Measurements from ENCODE around the gene FIGNL1. TPM values are rescaled to one million over a fixed set of nuclear protein-coding genes. Genes with fewer than 3 reads are reported as not detected.

FIGNL1 gene
- total RNA-seq (ENCODE audit: unreplicated experiment), result 11.1 TPM
- long read RNA-seq, partial matches to known transcripts, result 0 of 1 reads
- long read RNA-seq, other reads (novel, unspliced or antisense), result 1 of 1 reads

GRCh38 chr7:50449881-50450589, at the start of gene FIGNL1:
Gene FIGNL1 (minus strand): TSS chr7:50450350. CDS start chr7:50447287, 3,063 bp downstream.
- Mint-ChIP-seq H3K4me3 (ENCODE audit: unreplicated experiment) (peak within 1 kb of the TSS; percentile 89), H3K9me3 (ENCODE audit: unreplicated experiment) (no peaks in the 10 kb centered on the region), H3K27ac (ENCODE audit: unreplicated experiment) (no peak within 1 kb of the TSS), H3K36me3 (ENCODE audit: unreplicated experiment) (no peaks in the 10 kb centered on the region), H3K4me1 (ENCODE audit: low read depth, unreplicated experiment) (peaks cover 4% of the 10 kb centered on the region), H3K27me3 (ENCODE audit: unreplicated experiment) (no peaks in the 10 kb centered on the region)
- TF ChIP-seq CTCF (IDR thresholded peaks at IDR 0.05; ENCODE audit: partially characterized antibody, unreplicated experiment), result no peak
- DNase-seq, result peak; percentile 76

GRCh38 chr7:50499092-50499491, 48.9 kb upstream of the FIGNL1 start:
- H3K4me1 Mint-ChIP-seq (ENCODE audit: low read depth, unreplicated experiment), result peaks cover 4% of the 10 kb centered on the region
- H3K4me3 Mint-ChIP-seq (ENCODE audit: unreplicated experiment), result no peak overlapping the region
- peaks cover 3% of the 10 kb centered on the region for H3K9me3 Mint-ChIP-seq (ENCODE audit: unreplicated experiment)
- H3K27ac Mint-ChIP-seq (ENCODE audit: unreplicated experiment), result no peak overlapping the region
- H3K27me3 Mint-ChIP-seq (ENCODE audit: unreplicated experiment), result peaks cover 3% of the 10 kb centered on the region
- H3K36me3 Mint-ChIP-seq (ENCODE audit: unreplicated experiment), result peaks cover 9% of the 10 kb centered on the region
- DNase-seq, result no peak
- no peak for TF ChIP-seq CTCF (IDR thresholded peaks at IDR 0.05; ENCODE audit: partially characterized antibody, unreplicated experiment)

- no peak for TF ChIP-seq CTCF (IDR thresholded peaks at IDR 0.05; ENCODE audit: partially characterized antibody, unreplicated experiment)
- Mint-ChIP-seq H3K27ac (ENCODE audit: unreplicated experiment) (no peak overlapping the region), H3K27me3 (ENCODE audit: unreplicated experiment) (peaks cover 3% of the 10 kb centered on the region), H3K4me1 (ENCODE audit: low read depth, unreplicated experiment) (peaks cover 4% of the 10 kb centered on the region), H3K4me3 (ENCODE audit: unreplicated experiment) (no peak overlapping the region), H3K36me3 (ENCODE audit: unreplicated experiment) (peaks cover 13% of the 10 kb centered on the region), H3K9me3 (ENCODE audit: unreplicated experiment) (peaks cover 3% of the 10 kb centered on the region)
- no peak for DNase-seq
Observed at GRCh38 chr7:50497968-50498367, 47.8 kb upstream of the FIGNL1 start.

- H3K27ac Mint-ChIP-seq (ENCODE audit: unreplicated experiment), result no peak overlapping the region
- no peak overlapping the region for H3K4me3 Mint-ChIP-seq (ENCODE audit: unreplicated experiment)
Observed at GRCh38 chr7:50497068-50497642, 47.0 kb upstream of the FIGNL1 start.

More at GRCh38 chr7:50497068-50497642, 47.0 kb upstream of the FIGNL1 start:
- DNase-seq, result no peak
- TF ChIP-seq CTCF (IDR thresholded peaks at IDR 0.05; ENCODE audit: partially characterized antibody, unreplicated experiment), result no peak
- H3K36me3 Mint-ChIP-seq (ENCODE audit: unreplicated experiment), result peaks cover 13% of the 10 kb centered on the region
- H3K9me3 Mint-ChIP-seq (ENCODE audit: unreplicated experiment), result peaks cover 3% of the 10 kb centered on the region
- peaks cover 3% of the 10 kb centered on the region for H3K27me3 Mint-ChIP-seq (ENCODE audit: unreplicated experiment)
- peaks cover 2% of the 10 kb centered on the region for H3K4me1 Mint-ChIP-seq (ENCODE audit: low read depth, unreplicated experiment)

All from glutamatergic neuron (in vitro differentiated cells).